T follicular helper cell (primary cell): ENCODE results near the gene NSMF.

Experiments
- DNase-seq: peaks from one replicate; pipeline ENCODE4 v3.0.0-alpha.2; 2020; ENCODE audit warnings: low read depth

NSMF gene

GRCh38 chr9:137445930-137446431 is 13.2 kb downstream of the NSMF start:
- DNase-seq: no peak

GRCh38 chr9:137445275-137445807 is 13.8 kb downstream of the NSMF start:
- DNase-seq: peak; percentile 77

GRCh38 chr9:137444106-137444790 is 14.9 kb downstream of the NSMF start:
- DNase-seq: no peak

GRCh38 chr9:137441935-137442321 is 17.2 kb downstream of the NSMF start:
- no peak for DNase-seq

GRCh38 chr9:137441289-137441934 is 17.7 kb downstream of the NSMF start, which contains the start of gene ENTPD8:
ENTPD8 (minus strand) TSS chr9:137441357; CDS start chr9:137438285, 3,072 bp downstream.
- no peak for DNase-seq

GRCh38 chr9:137439158-137439714 is 19.9 kb downstream of the NSMF start:
- DNase-seq: no peak

- DNase-seq: no peak
These were observed 20.5 kb downstream of the NSMF start for GRCh38 chr9:137438591-137439157.

- no peak for DNase-seq
These were observed 21.2 kb downstream of the NSMF start for GRCh38 chr9:137437691-137438590.

- no peak for DNase-seq
These were observed 22.2 kb downstream of the NSMF start for GRCh38 chr9:137436761-137437600.

- DNase-seq: no peak
These were observed 23.0 kb downstream of the NSMF start for GRCh38 chr9:137435980-137436760.

- no peak for DNase-seq
These were observed 23.7 kb downstream of the NSMF start for GRCh38 chr9:137435381-137435891.

GRCh38 chr9:137434498-137435380 is 24.4 kb downstream of the NSMF start:
- DNase-seq: no peak

- DNase-seq: no peak
These were observed 25.2 kb downstream of the NSMF start for GRCh38 chr9:137433916-137434431.

GRCh38 chr9:137433349-137433915 is 25.7 kb downstream of the NSMF start:
- no peak for DNase-seq

- DNase-seq: no peak
These were observed 26.3 kb downstream of the NSMF start for GRCh38 chr9:137432687-137433348.

- no peak for DNase-seq
These were observed 27.7 kb downstream of the NSMF start for GRCh38 chr9:137431416-137431931.
